MCF 10A (cell line): ENCODE results near the gene HSPBP1. TPM values are rescaled to one million over a fixed set of nuclear protein-coding genes. Genes with fewer than 3 reads are reported as not detected.

Experiments used
- BruUV-seq: library from RNA; stranded (reverse); fragments of 400-500 nt; replicated peaks from 2 replicates; lab custom pipeline; 2021; lab: Mats Ljungman, UMichigan
- CTCF ChIA-PET: fragments of 300-600 bp; sonication (Branson Sonifier 250); formaldehyde crosslinking; extraction: SDS; loops from one replicate; lab custom pipeline; 2021; ENCODE audit warnings: antibody characterized with exemption, inconsistent platforms; lab: Yijun Ruan, JAX
- POLR2A ChIA-PET: fragments of 300-600, 350-650 bp; sonication (Branson Sonifier 250); formaldehyde crosslinking; extraction: SDS; loops from one replicate; lab custom pipeline; 2020; ENCODE audit warnings: antibody characterized with exemption, inconsistent platforms; lab: Yijun Ruan, JAX
- DNase-seq: peaks from one replicate; pipeline ENCODE4 v3.0.0-alpha.2; 2018; ENCODE audit not compliant: unreplicated experiment
- H3K27ac Mint-ChIP-seq: one replicate; pipeline ENCODE4 v1.8.0; 2022; ENCODE audit warnings: mild to moderate bottlenecking, low read depth, mixed read lengths; ENCODE audit not compliant: unreplicated experiment
- H3K27me3 Mint-ChIP-seq: one replicate; pipeline ENCODE4 v1.8.0; 2022; ENCODE audit warnings: mixed read lengths; ENCODE audit not compliant: insufficient read depth, unreplicated experiment
- H3K36me3 Mint-ChIP-seq: one replicate; pipeline ENCODE4 v1.8.0; 2022; ENCODE audit warnings: mild to moderate bottlenecking, moderate library complexity, mixed read lengths; ENCODE audit not compliant: insufficient read depth, unreplicated experiment
- H3K4me1 Mint-ChIP-seq: one replicate; pipeline ENCODE4 v1.8.0; 2022; ENCODE audit warnings: mixed read lengths; ENCODE audit not compliant: insufficient read depth, unreplicated experiment
- H3K4me3 Mint-ChIP-seq: one replicate; pipeline ENCODE4 v1.8.0; 2022; ENCODE audit warnings: mild to moderate bottlenecking, moderate library complexity, mixed read lengths; ENCODE audit not compliant: unreplicated experiment
- H3K9me3 Mint-ChIP-seq: one replicate; pipeline ENCODE4 v1.8.0; 2022; ENCODE audit warnings: mixed read lengths; ENCODE audit not compliant: unreplicated experiment
- CTCF ChIP-seq: fragments of 200-600 bp; IDR thresholded peaks from one replicate; pipeline ENCODE4 v1.8.0; 2022; ENCODE audit warnings: antibody characterized with exemption, mild to moderate bottlenecking; ENCODE audit not compliant: unreplicated experiment
- intact Hi-C: fragments of 100-400 bp; cut with micrococcal nuclease; formaldehyde crosslinking; loops from 2 replicates; pipeline ENCODE4 v1.14.1; 2022
- total RNA-seq: library from RNA; stranded (reverse); gene quantifications from 2 replicates; pipeline ENCODE4 v1.2.3, GENCODE V29; 2022

Gene HSPBP1
- total RNA-seq, 1 experiment from 2014 or later: 53.1 TPM

- H3K4me1 Mint-ChIP-seq: peaks cover 34% of the 10 kb centered on the region
- no peaks in the 10 kb centered on the region for H3K27me3 Mint-ChIP-seq
- H3K4me3 Mint-ChIP-seq: peak within 1 kb of the TSS; percentile 88
- peak within 1 kb of the TSS; percentile 92 for H3K27ac Mint-ChIP-seq
- CTCF ChIA-PET: interaction anchor here (0.6 to 1.9 kb wide), 7 partner anchors 21 to 245 kb away, joined by 3 to 6 read pairs (median 4); partner anchors contain the start of gene DNAAF3
- no TSS peak for BruUV-seq
- no peaks in the 10 kb centered on the region for H3K9me3 Mint-ChIP-seq
- no peak for TF ChIP-seq CTCF
- peaks cover 38% of the 10 kb centered on the region for H3K36me3 Mint-ChIP-seq
- POLR2A ChIA-PET: interaction anchor here (0.5 to 2.1 kb wide), 40 partner anchors 9 to 395 kb away, joined by 3 to 52 read pairs (median 5); partner anchors contain the start of genes BRSK1, DNAAF3, FIZ1 and HSPBP1
- intact Hi-C loops: loop anchor here (1.0 to 5.0 kb wide), 3 partner anchors 43 to 340 kb away; partner anchors contain the start of genes DNAAF3 and FIZ1
- peak; percentile 99 for DNase-seq
These were observed 20.9 kb downstream of the HSPBP1 start, which contains the start of gene PPP6R1 for GRCh38 chr19:55258828-55259539. TSS of gene PPP6R1 (minus strand) at chr19:55259017. CDS start at chr19:55247103, 11,914 bp downstream.

GRCh38 chr19:55258476-55258827, 21.5 kb downstream of the HSPBP1 start:
- ChIA-PET POLR2A (interaction anchor here (0.7 to 3.3 kb wide), 20 partner anchors 13 to 149 kb away, joined by 3 to 52 read pairs (median 8); partner anchors contain the start of genes BRSK1, DNAAF3, HSPBP1 and KMT5C), CTCF (interaction anchor here (1.0 to 1.8 kb wide), 5 partner anchors 10 to 93 kb away, joined by 4 to 9 read pairs (median 4); partner anchors contain the start of gene DNAAF3)
- Mint-ChIP-seq H3K9me3 (no peaks in the 10 kb centered on the region), H3K4me1 (peaks cover 35% of the 10 kb centered on the region), H3K27me3 (no peaks in the 10 kb centered on the region), H3K36me3 (peaks cover 38% of the 10 kb centered on the region), H3K27ac (peak overlapping the region; percentile 92), H3K4me3 (peak overlapping the region; percentile 88)
- no peak for TF ChIP-seq CTCF
- BruUV-seq: no TSS peak
- DNase-seq: no peak
- intact Hi-C loops: loop anchor here (5.0 kb wide), 1 partner anchor 91 kb away; the partner anchor contains the start of gene DNAAF3

GRCh38 chr19:55257461-55258420, 22.2 kb downstream of the HSPBP1 start:
- intact Hi-C loops: loop anchor here (5.0 kb wide), 1 partner anchor 90 kb away; the partner anchor contains the start of gene DNAAF3
- peak overlapping the region; percentile 88 for H3K4me3 Mint-ChIP-seq
- peaks cover 34% of the 10 kb centered on the region for H3K36me3 Mint-ChIP-seq
- no TSS peak for BruUV-seq
- no peak for TF ChIP-seq CTCF
- H3K27me3 Mint-ChIP-seq: no peaks in the 10 kb centered on the region
- POLR2A ChIA-PET: interaction anchor here (0.7 to 3.3 kb wide), 14 partner anchors 10 to 142 kb away, joined by 3 to 16 read pairs (median 3); partner anchors contain the start of genes HSPBP1 and KMT5C
- H3K9me3 Mint-ChIP-seq: no peaks in the 10 kb centered on the region
- CTCF ChIA-PET: interaction anchor here (0.7 to 1.6 kb wide), 7 partner anchors 10 to 117 kb away, joined by 3 to 9 read pairs (median 4); partner anchors contain the start of gene DNAAF3
- H3K27ac Mint-ChIP-seq: peak overlapping the region; percentile 92
- peaks cover 35% of the 10 kb centered on the region for H3K4me1 Mint-ChIP-seq
- peak; percentile 14 for DNase-seq
